Measurements from ENCODE around the gene RGS14.
"Not testable (repeated sequence)": the region's sequence is repeated elsewhere in the genome, so short reads cannot be mapped to it uniquely, and the experiment has no call there.

GRCh38 chr5:177417081-177417480 is 59.4 kb downstream of the RGS14 start:
- not testable (repeated sequence) for TF ChIP-seq CTCF (IDR thresholded peaks at IDR 0.05); POLR2A (IDR thresholded peaks at IDR 0.05); EP300 (IDR thresholded peaks at IDR 0.05; ENCODE audit: low read depth); POLR2AphosphoS5 (IDR thresholded peaks at IDR 0.05)
